RWPE1 (cell line): Measurements from ENCODE around the gene NAGA.

Source experiments
- CTCF ChIA-PET: fragments of 350-600 bp; sonication (Branson Sonifier 250); formaldehyde crosslinking; extraction: SDS; loops from one replicate; lab custom pipeline; 2021; lab: Yijun Ruan, JAX
- POLR2A ChIA-PET: fragments of 400-600 bp; formaldehyde crosslinking; extraction: SDS; loops from one replicate; lab custom pipeline; 2020; ENCODE audit warnings: antibody characterized with exemption; ENCODE audit not compliant: low non-redundant PET; lab: Yijun Ruan, JAX
- DNase-seq: peaks from one replicate; pipeline ENCODE4 v3.0.0; 2012; ENCODE audit warnings: low spot score
- H3K27ac ChIP-seq: fragments of 450-650 bp; 2 replicates; pipeline ENCODE4 v1.5.1; 2017
- CTCF ChIP-seq: fragments of 450-650 bp; conservative IDR thresholded peaks from 2 replicates; pipeline ENCODE4 v1.5.1; 2017; ENCODE audit warnings: low read depth, mild to moderate bottlenecking

Gene NAGA

GRCh38 chr22:42041784-42042183 lies 28.8 kb downstream of the NAGA start:
- TF ChIP-seq CTCF: no peak
- ChIA-PET POLR2A (no interaction called here), CTCF (no interaction called here)
- DNase-seq: no peak
- H3K27ac ChIP-seq: no peak overlapping the region

- no peak for DNase-seq
- no peak overlapping the region for H3K27ac ChIP-seq
- ChIA-PET POLR2A (no interaction called here), CTCF (no interaction called here)
- TF ChIP-seq CTCF: no peak
Measured at GRCh38 chr22:42039271-42039670, 31.3 kb downstream of the NAGA start.

- DNase-seq: no peak
- CTCF ChIA-PET: no interaction called here
- H3K27ac ChIP-seq: no peak overlapping the region
- TF ChIP-seq CTCF: no peak
- POLR2A ChIA-PET: no interaction called here
Measured at GRCh38 chr22:42035256-42035655, 35.4 kb downstream of the NAGA start.

- DNase-seq: no peak
- POLR2A ChIA-PET: no interaction called here
- TF ChIP-seq CTCF: no peak
- CTCF ChIA-PET: no interaction called here
- no peak overlapping the region for H3K27ac ChIP-seq
Measured at GRCh38 chr22:42033263-42034181, 37.1 kb downstream of the NAGA start.

- TF ChIP-seq CTCF: no peak
- CTCF ChIA-PET: no interaction called here
- no peak overlapping the region for H3K27ac ChIP-seq
- no peak for DNase-seq
- POLR2A ChIA-PET: no interaction called here
Measured at GRCh38 chr22:42026705-42027104, 43.9 kb downstream of the NAGA start.

- POLR2A ChIA-PET: no interaction called here
- no peak for DNase-seq
- TF ChIP-seq CTCF: no peak
- CTCF ChIA-PET: no interaction called here
- H3K27ac ChIP-seq: no peak overlapping the region
Measured at GRCh38 chr22:42025421-42025820, 45.2 kb downstream of the NAGA start.
